Measurements from ENCODE around the gene RTKN. TPM values are rescaled to one million over a fixed set of nuclear protein-coding genes. Genes with fewer than 3 reads are reported as not detected.

Gene RTKN
- total and polyA plus RNA-seq, 2 of the 13 experiments (the other 11 are each of a cell fraction or from before 2014, with no cell fraction given), result 159 to 166 TPM

GRCh38 chr2:74429487-74430451 is 12.0 kb downstream of the RTKN start (continued):
- peak; percentile 71; the same call in 1 of the 2 replicates for TF ChIP-seq FOXP4 (CRISPR knock-in tag; IDR thresholded peaks at IDR 0.05)
- peak; percentile 89 for TF ChIP-seq POGK (CRISPR knock-in tag; conservative IDR thresholded peaks at IDR 0.05)
- TF ChIP-seq RFXANK (CRISPR knock-in tag; IDR thresholded peaks at IDR 0.05), result no peak; the same call in 1 of the 2 replicates
- no peak for TF ChIP-seq ZNF382 (CRISPR knock-in tag; IDR thresholded peaks at IDR 0.05; ENCODE audit: borderline replicate concordance)
- TF ChIP-seq ZSCAN9 (CRISPR knock-in tag; IDR thresholded peaks at IDR 0.05; ENCODE audit: borderline replicate concordance), result 0 out of 2 replicates have a peak, but pooled peaks have one; percentile 19
- TF ChIP-seq TMF1 (CRISPR knock-in tag; IDR thresholded peaks at IDR 0.05; ENCODE audit: low read depth), result peak; percentile 45; the same call in 1 of the 2 replicates
- no peak; the same call in 1 of the 2 replicates for TF ChIP-seq ZBTB10 (CRISPR knock-in tag; IDR thresholded peaks at IDR 0.05; ENCODE audit: borderline replicate concordance)
- TF ChIP-seq ETS1 (CRISPR knock-in tag; IDR thresholded peaks at IDR 0.05), result no peak
- TF ChIP-seq ADNP (CRISPR knock-in tag; IDR thresholded peaks at IDR 0.05), result no peak
- 0 out of 2 replicates have a peak, but pooled peaks have one; percentile 60 for TF ChIP-seq TERF1 (CRISPR knock-in tag; IDR thresholded peaks at IDR 0.05)
- TF ChIP-seq TEF (CRISPR knock-in tag; IDR thresholded peaks at IDR 0.05), result no peak
- peak in 1 of 2 experiments; percentile 70; a peak in 3 of 4 replicates for TF ChIP-seq HMGXB4 (CRISPR knock-in tag; IDR thresholded peaks at IDR 0.05; ENCODE audit: borderline replicate concordance in 1 of 2, low read depth in 1 of 2)
- no peak for TF ChIP-seq ZFP37 (CRISPR knock-in tag; IDR thresholded peaks at IDR 0.05; ENCODE audit: borderline replicate concordance)
- TF ChIP-seq ZSCAN30 (CRISPR knock-in tag; IDR thresholded peaks at IDR 0.05), result no peak
